Measurements from ENCODE around the gene KIAA1210. TPM values are rescaled to one million over a fixed set of nuclear protein-coding genes. Genes with fewer than 3 reads are reported as not detected.
A peak's percentile ranks its signal among the peaks of the same experiment; 100 is the strongest.

Gene KIAA1210
- total RNA-seq, 1 experiment from 2014 or later, result not detected

DNA sequence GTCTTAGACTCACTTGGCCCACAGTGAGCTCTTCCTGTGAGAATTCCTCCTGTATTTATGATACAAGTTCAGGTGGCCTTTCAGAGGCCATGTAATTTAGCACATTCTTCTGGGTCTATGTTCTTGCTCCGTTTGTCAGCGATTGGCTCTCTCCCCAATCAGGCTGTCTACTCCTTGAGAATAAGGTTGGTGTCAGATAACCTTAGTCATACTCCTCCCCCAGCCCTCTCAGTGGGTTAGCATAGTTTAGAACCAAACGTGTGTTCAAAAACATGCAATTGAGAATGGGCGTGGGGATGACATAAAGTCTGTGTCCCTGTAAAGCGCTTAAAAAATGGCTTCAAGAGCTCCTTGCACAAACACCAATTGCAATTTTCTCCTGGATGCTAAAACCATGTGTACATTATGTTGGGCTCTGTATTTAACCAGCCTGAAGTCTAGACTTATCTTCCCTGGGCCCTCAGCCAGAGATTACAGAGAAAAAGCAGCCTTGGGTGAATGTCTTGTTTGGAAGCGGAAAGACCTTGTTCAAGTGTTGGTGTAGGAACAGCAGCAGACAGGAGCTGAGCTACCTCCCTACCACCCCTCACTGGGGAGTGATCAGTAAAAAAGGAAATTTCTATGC is 64.8 kb downstream of the KIAA1210 start:
- TF ChIP-seq SIN3A (IDR thresholded peaks at IDR 0.05; ENCODE audit: borderline replicate concordance, insufficient read depth, low read depth, low read length) (no peak), TCF7L2 (IDR thresholded peaks at IDR 0.05; ENCODE audit: low read depth, low read length) (no peak), POLR2AphosphoS5 (IDR thresholded peaks at IDR 0.05; ENCODE audit: low read depth, low read length) (no peak)
- TF ChIP-seq, protein P1, sequence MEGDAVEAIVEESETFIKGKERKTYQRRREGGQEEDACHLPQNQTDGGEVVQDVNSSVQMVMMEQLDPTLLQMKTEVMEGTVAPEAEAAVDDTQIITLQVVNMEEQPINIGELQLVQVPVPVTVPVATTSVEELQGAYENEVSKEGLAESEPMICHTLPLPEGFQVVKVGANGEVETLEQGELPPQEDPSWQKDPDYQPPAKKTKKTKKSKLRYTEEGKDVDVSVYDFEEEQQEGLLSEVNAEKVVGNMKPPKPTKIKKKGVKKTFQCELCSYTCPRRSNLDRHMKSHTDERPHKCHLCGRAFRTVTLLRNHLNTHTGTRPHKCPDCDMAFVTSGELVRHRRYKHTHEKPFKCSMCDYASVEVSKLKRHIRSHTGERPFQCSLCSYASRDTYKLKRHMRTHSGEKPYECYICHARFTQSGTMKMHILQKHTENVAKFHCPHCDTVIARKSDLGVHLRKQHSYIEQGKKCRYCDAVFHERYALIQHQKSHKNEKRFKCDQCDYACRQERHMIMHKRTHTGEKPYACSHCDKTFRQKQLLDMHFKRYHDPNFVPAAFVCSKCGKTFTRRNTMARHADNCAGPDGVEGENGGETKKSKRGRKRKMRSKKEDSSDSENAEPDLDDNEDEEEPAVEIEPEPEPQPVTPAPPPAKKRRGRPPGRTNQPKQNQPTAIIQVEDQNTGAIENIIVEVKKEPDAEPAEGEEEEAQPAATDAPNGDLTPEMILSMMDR (IDR thresholded peaks at IDR 0.05), result no peak
- TF ChIP-seq, protein P2, sequence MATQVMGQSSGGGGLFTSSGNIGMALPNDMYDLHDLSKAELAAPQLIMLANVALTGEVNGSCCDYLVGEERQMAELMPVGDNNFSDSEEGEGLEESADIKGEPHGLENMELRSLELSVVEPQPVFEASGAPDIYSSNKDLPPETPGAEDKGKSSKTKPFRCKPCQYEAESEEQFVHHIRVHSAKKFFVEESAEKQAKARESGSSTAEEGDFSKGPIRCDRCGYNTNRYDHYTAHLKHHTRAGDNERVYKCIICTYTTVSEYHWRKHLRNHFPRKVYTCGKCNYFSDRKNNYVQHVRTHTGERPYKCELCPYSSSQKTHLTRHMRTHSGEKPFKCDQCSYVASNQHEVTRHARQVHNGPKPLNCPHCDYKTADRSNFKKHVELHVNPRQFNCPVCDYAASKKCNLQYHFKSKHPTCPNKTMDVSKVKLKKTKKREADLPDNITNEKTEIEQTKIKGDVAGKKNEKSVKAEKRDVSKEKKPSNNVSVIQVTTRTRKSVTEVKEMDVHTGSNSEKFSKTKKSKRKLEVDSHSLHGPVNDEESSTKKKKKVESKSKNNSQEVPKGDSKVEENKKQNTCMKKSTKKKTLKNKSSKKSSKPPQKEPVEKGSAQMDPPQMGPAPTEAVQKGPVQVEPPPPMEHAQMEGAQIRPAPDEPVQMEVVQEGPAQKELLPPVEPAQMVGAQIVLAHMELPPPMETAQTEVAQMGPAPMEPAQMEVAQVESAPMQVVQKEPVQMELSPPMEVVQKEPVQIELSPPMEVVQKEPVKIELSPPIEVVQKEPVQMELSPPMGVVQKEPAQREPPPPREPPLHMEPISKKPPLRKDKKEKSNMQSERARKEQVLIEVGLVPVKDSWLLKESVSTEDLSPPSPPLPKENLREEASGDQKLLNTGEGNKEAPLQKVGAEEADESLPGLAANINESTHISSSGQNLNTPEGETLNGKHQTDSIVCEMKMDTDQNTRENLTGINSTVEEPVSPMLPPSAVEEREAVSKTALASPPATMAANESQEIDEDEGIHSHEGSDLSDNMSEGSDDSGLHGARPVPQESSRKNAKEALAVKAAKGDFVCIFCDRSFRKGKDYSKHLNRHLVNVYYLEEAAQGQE (IDR thresholded peaks at IDR 0.05; ENCODE audit: insufficient read depth in 1 of 2, low read depth in 2 of 2, low read length in 1 of 2), result no peak
- Histone ChIP-seq H3K4me3 (ENCODE audit: low read depth in 2 of 2, low read length in 2 of 2) (no peak overlapping the region), H3K36me3 (ENCODE audit: control insufficient read depth, insufficient read depth, low read length) (no peaks in the 10 kb centered on the region), H3K9me3 (ENCODE audit: control insufficient read depth, insufficient read depth, low read depth, low read length) (no peaks in the 10 kb centered on the region), H3K27ac (ENCODE audit: low read length) (no peak overlapping the region), H3K27me3 (ENCODE audit: control insufficient read depth, insufficient read depth, low read length) (no peaks in the 10 kb centered on the region), H3K4me1 (ENCODE audit: control insufficient read depth, insufficient read depth, low read length) (peaks cover 4% of the 10 kb centered on the region; the same call in 1 of the 2 replicates)
- CTCF ChIA-PET, result interaction anchor here (0.6 kb wide), 1 partner anchor 9 kb away, joined by 4 read pairs; no protein-coding TSS in a partner anchor
- in situ Hi-C loops (cut with HindIII; ENCODE audit: low pct_unique_long_range_greater_than_20kb, low sequenced_read_pairs), result no loop called here
- no peak for ATAC-seq
- no peak for DNase-seq (ENCODE audit: low read depth, low spot score)
- POLR2A ChIA-PET, result no interaction called here
- no TSS peak for BruUV-seq (replicated peaks)
- intact Hi-C loops (cut with micrococcal nuclease; ENCODE audit: unreplicated experiment), result no loop called here

DNA sequence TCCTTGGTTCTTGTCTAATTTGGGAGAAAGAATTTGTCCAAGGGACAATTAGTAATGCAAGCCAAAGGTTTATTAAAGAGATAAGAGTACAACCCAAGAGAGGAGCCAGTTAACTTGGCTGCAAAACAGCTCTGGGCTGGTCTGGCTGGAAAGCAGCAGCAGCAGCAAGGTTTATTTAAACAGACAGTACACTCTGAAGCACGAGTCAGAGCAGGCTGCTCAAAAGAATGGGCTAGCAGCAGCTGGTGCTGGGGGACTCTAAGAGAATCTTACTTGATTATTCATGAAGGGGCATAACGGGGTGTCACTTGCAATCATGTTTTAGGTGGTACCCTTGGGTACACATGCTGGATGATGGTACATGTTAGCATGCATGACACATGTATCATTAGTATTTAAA is 71.9 kb downstream of the KIAA1210 start:
- intact Hi-C loops (cut with micrococcal nuclease; ENCODE audit: unreplicated experiment) (no loop called here), in situ Hi-C loops (cut with HindIII; ENCODE audit: low pct_unique_long_range_greater_than_20kb, low sequenced_read_pairs) (no loop called here)
- ATAC-seq, result peak; percentile 76
- no peak overlapping the region for H3K27ac ChIP-seq (ENCODE audit: low read length)
- TF ChIP-seq POLR2AphosphoS5 (IDR thresholded peaks at IDR 0.05; ENCODE audit: low read depth, low read length) (no peak), SIN3A (IDR thresholded peaks at IDR 0.05; ENCODE audit: borderline replicate concordance, insufficient read depth, low read depth, low read length) (no peak), TCF7L2 (IDR thresholded peaks at IDR 0.05; ENCODE audit: low read depth, low read length) (no peak)
- TF ChIP-seq, protein P2 (IDR thresholded peaks at IDR 0.05; ENCODE audit: insufficient read depth in 1 of 2, low read depth in 2 of 2, low read length in 1 of 2), result no peak
- TF ChIP-seq, protein P1 (IDR thresholded peaks at IDR 0.05), result no peak
- POLR2A ChIA-PET, result no interaction called here
- no peak for DNase-seq (ENCODE audit: low read depth, low spot score)
- H3K27me3 ChIP-seq (ENCODE audit: control insufficient read depth, insufficient read depth, low read length), result no peaks in the 10 kb centered on the region
- H3K9me3 ChIP-seq (ENCODE audit: control insufficient read depth, insufficient read depth, low read depth, low read length), result no peaks in the 10 kb centered on the region
- H3K4me3 ChIP-seq (ENCODE audit: low read depth in 2 of 2, low read length in 2 of 2), result no peak overlapping the region
- BruUV-seq (replicated peaks), result no TSS peak
- no peaks in the 10 kb centered on the region for H3K36me3 ChIP-seq (ENCODE audit: control insufficient read depth, insufficient read depth, low read length)
- CTCF ChIA-PET, result no interaction called here
- H3K4me1 ChIP-seq (ENCODE audit: control insufficient read depth, insufficient read depth, low read length), result no peaks in the 10 kb centered on the region; the same call in 1 of the 2 replicates

Measured in Panc1 (cell line).